ENCODE results near the gene WNK4.

The WNK4 gene

GRCh38 chr17:42797067-42798007, 16.9 kb downstream of the WNK4 start:
- DNase-seq: no peak

DNA sequence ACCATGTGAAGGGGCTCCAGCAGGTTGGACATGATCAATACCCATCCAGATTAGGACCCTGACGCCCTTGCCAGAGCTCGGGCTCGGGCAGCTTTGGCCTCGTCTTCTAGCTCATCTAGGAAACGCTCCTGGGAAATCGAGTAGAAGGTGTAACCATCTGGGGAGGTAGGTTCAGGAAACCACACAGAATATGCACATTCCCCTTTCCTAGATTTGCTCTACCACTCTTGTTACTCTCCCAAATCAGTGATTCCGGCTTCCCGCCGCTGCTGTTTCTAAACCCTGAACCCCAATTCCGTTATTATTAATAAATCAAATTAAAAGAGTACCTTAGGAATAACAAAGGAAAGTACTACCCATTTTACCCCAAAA, 17.6 kb downstream of the WNK4 start:
- no peak for DNase-seq

DNA sequence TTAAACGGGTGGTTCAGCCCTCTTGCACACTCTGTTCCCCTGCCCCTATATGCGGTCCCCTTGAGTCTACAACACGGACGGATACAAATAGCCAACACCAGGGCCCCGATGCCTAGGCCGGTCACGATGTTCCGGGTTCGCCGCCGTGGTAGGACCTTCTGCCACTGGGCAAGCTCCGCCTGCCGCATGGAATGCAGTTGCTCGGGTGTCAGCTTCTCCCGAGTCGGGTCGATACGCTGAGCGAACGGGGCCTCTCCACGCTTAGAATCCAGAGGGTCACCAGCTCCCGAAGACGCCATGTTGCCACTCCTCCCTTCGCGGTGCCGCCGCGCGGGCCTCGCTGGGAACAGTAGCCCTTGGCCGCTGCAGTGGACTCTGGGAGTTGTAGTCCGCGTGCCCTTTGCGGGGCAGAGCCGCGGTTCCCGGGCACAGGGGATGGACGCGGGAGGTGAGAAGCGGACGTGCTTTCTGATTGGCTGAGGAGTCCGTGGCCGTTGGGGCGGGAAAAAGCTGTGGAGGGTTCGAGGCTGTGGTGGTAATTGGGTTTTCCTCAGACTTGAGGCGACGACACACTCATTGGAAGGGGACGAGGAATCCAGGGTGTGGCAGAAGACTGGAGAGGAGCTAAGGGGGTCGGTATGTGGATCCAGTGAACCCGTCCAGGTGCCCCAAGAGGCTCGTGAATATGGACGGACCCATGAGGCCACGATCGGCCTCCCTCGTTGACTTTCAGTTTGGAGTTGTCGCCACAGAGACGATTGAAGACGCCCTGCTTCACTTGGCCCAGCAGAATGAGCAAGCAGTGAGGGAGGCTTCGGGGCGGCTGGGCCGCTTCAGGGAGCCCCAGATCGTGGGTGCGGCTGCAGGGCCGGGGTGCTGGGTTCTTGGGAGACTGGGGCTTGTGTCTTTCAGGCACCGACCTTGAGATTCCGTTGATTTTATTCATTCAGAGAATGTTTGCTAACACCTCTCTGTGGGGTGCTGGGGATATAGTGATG, 18.3 kb downstream of the WNK4 start, which contains the start of the genes CNTD1 and COA3:
CNTD1 (plus strand) TSS at position 479 of the 998 bp plus-strand sequence; CDS start at position 686, 207 bp downstream.
COA3 (minus strand) TSS at position 322 of the 998 bp plus-strand sequence; CDS start at position 299, 23 bp downstream.
- DNase-seq: peak; percentile 35 to 82 (median 61)

DNA sequence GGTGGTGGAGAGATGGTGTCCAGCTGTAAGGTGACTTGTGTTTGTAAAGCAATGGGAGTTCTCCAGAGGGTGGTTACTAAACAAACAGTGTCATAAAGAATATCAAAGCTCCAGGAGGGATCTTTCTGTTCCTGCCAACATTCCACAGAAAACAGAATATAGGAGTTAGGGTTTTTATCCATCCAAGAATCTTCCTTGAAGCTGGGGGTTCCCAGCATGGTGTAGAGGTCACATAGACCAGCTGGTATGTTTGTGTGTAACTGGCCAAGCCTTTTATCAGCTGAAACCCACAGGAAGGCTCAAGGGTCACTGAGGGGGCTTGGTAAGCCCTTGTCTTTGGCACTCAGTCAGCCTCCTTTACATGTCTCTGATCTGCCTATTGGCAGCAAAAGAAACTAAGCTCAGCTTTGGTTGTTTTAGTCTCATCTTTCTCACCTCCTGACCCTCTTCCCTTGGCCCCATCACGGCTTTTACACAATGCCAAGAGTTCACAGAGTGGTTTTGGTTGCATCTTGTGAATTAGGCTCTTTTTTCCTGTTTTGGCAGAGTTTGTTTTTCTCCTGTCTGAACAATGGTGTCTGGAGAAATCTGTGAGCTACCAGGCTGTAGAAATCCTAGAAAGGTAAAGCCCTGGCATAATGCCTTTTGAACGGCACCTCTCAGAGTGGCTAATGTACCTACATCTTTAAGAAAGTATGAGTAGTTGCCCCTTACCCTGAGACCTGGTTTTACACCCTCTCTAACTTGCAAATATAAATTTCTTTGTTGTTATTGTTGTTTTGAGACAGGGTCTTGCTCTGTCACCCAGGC, 22.9 kb downstream of the WNK4 start:
- DNase-seq: no peak

GRCh38 chr17:42804918-42805367, 24.5 kb downstream of the WNK4 start:
- DNase-seq: no peak

- no peak for DNase-seq
These were observed 25.8 kb downstream of the WNK4 start for GRCh38 chr17:42806249-42806648.

DNA sequence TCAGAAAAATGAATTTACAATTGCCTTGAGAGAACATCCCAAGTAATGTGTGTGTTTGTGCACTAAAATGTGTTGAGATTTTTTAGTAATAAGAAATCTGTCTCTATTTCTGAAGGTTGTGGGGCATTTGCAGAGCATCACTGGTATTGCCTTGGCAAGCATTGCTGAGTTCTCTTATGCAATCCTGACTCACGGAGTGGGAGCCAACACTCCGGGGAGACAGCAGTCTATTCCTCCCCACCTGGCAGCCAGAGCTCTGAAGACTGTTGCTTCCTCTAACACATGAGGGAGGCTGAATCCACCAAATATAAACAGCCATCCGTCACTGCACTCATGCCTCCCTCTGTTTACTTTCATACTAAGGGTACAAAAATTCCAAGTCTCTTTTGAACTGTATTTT, 28.8 kb downstream of the WNK4 start:
- no peak for DNase-seq

DNA sequence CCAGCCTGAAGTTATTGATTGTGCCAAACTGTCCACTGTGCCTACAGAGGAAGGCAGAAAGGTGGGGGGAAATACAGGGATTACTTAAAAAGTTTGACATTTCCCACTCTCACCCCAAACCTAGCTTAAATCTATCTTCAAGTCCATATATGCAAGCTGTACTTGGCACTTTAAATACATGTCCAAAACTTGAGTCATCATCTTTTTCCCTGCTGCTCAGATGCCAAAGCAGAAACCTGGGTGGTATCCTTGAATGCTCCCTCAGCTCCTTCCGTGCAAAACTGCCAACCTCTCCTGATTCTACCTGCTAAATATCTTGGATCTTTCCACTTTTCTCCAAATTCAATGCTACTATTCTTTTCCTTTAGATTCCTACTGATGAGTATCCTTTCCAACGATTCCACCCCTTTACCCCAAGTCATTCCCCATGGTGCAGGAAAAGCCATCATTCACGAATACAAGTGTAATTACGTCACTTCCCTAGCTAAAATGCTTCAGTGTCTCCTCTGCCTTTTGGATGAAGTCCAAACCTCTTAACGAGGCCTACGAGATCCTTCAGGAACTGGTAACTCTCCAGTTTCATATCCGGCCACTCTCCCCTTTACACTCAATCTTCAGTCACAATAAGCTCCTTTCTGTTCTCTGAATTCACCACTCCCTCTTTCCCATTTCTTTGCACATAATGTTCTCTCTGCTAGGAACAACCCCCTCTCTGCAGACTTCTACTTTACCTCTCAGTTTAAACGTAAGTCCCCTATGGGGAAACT, 34.4 kb downstream of the WNK4 start:
- DNase-seq: no peak

DNA sequence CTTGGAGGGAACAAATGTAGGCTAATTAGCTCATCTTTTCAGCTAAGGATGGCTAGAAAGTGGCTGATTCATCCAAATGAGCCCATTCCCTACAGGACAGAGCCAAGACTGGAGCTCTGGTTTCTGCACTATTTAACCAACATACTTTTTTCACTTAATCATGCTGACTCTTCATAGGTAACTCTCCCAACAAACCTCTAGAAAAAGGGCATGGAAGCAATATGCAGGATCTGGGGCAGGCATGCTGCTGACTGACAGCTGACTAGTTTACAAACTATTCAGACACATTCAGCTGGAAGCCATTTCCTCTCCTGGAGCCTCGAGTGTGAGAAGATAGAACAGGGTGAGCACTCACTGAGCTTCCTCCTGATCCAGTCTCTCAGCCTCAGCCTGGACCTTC, 37.5 kb downstream of the WNK4 start:
- no peak for DNase-seq

DNA sequence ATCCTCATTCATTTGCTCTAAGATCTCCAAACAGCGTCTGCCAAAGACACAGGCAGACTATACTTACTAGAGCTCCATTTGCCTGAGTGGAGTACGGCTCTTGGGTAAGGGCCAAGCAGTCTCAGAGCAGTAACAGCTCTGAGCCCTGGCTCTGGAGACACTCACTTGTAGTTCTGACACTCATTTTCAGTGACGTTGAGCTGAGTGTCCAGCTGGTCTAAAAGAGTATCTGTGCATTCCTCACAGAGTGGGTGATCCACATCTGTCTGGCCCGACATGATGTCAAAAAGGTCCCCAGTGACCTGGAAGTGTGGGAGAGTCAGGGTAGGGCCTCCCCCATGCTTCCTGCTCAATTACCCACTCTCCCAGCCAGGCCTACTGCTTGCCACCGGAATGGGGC, 38.0 kb downstream of the WNK4 start:
- DNase-seq: no peak

- DNase-seq: peak; percentile 27 to 67 (median 41)
These were observed 39.6 kb downstream of the WNK4 start for GRCh38 chr17:42819939-42820535.

DNA sequence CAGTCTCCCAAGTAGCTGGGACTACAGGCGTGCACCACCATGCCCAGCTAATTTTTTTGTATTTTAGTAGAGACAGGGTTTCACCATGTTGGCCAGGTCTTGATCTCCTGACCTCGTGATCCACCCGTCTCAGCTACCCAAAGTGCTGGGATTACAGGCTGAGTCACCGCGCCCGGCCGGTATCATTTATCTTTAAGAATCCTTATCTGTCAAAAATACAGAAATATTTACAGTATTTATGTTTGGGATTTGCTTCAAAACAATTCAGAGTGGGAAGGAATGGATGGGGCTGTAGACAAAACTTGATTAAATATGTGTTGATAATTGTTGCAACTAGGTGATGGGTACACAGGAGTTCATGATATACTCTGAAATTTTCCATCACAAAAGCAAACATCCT, 40.8 kb downstream of the WNK4 start:
- no peak for DNase-seq

GRCh38 chr17:42827472-42827871, 47.1 kb downstream of the WNK4 start:
- no peak for DNase-seq

GRCh38 chr17:42830971-42831370, 50.6 kb downstream of the WNK4 start:
- DNase-seq: no peak

DNA sequence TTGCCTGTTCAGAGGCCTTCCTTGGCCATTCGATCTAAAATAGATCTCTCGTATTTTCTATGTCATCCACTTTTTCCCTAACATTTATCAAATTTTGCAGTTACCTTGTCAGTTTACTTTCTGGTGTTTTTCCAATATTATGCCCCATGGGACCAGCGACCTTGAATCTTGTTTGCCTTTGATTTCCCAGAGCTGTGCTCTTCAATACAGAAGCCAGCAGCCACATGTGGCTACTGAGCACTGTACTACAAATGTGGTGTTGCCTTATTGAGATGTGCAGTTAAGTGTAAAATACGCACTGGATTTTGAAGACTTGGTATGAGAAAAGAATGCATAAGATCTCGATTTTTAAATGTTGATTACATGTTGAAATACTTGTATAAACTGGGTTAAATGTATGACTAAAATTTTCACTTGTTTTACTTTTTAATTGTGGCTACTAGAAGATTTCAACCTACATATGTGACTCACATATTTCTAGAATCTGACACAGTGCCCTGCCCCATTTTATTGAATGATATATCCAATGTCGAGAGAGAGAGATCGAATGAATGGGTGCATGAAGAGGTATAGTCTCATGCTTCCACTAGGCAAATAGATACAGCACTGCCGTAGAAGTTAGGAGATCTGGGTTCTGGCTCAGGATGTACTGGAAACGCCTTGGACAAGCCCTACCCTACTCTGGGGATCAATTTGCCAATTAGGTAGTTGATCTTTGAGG, 52.0 kb downstream of the WNK4 start:
- no peak for DNase-seq

- peak; percentile 72 to 89 (median 83) for DNase-seq
These were observed 52.7 kb downstream of the WNK4 start, which contains the start of gene PSME3 for GRCh38 chr17:42832934-42833766. TSS of gene PSME3 (plus strand) at chr17:42833397. CDS start at chr17:42833632, 235 bp downstream.

- DNase-seq: no peak
These were observed 53.5 kb downstream of the WNK4 start for GRCh38 chr17:42833767-42834422.

GRCh38 chr17:42835732-42836131, 55.3 kb downstream of the WNK4 start:
- no peak for DNase-seq

Measured in T-helper 1 cell (primary cell).